Activated CD8-positive, alpha-beta memory T cell treated with anti-CD3 and anti-CD28 coated beads for 1 hour (primary cell): ENCODE results near the gene HSPB9.
"Not testable (repeated sequence)": the region's sequence is repeated elsewhere in the genome, so short reads cannot be mapped to it uniquely, and the experiment has no call there.

Experiments
- DNase-seq, 2 donors: peaks; one replicate each; pipeline ENCODE4 v3.0.0-alpha.2; 2020; ENCODE audit warnings: low read depth in 1 of 2; ENCODE audit errors: extremely low read depth in 1 of 2

Gene HSPB9

DNA sequence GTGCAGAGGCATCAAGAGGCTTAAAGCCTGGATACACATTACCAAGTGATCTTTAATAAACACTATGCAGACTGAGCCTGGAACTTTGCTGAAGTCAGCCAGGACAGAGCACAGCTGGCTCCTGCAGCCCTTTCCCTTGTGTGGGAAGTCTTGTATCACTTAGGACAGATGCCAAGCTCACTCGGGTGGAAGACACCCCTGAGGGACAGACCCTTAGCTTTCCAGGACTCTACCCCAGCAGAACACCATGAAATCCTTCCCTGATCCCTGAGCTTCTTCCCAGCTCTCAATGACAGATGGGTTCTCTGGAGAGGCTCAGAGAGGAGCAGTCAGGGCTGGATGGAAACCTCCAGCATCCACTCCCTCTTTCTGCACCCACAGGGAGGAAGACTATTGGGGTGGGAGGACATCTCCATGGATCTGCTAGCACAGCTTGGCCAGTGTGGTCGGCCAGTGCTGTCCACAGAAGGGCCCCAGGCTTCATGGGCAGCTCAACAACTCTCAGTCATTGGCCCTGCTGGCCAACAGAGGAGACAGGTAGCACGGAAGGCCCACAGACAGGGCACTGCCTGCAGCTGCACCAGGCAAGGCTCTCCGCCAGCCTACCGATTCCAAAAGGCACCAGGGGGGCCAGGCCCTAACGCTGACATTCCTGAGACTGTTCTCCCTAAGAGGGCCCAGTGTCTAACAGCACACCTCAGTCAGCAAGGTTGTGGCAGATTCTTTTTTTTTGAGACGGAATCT is 16.3 kb downstream of the HSPB9 start:
- no peak for DNase-seq

DNA sequence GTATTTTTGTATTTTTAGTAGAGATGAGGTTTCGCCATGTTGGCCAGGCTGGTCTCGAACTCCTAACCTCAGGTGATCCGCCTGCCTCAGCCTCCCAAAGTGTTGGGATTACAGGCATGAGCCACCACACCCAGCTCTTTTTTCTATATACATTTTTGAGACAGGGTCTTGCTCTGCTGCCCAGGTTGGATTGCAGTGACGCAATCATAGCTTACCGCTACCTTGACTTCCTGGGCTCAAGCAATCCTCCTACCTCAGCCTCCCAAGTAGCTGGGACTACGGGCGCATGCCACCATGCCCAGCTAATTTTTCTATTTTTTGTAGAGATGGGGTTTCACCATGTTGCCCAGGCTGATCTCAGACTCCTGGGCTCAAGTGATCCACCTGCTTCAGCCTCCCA is 18.1 kb downstream of the HSPB9 start:
- not testable (repeated sequence) for DNase-seq

DNA sequence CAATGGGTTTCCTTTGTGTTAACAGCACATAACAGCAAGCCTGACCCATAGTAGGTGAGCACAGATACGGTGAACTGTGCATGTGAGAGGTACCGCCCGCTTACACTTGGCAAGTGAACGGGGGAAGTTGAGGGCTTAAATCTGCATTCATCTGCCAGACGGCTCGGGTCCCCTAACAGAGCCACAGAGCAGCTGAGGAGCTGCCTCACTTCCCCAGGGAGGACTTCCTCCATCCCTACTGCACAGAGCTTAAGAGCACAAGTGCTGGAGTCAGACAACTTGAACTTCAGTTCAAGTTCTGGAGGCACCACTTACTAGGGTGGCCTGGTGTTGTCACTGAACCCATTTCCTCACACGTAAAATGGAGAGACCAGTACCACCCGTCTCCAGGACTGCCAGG is 18.8 kb downstream of the HSPB9 start:
- no peak for DNase-seq

DNA sequence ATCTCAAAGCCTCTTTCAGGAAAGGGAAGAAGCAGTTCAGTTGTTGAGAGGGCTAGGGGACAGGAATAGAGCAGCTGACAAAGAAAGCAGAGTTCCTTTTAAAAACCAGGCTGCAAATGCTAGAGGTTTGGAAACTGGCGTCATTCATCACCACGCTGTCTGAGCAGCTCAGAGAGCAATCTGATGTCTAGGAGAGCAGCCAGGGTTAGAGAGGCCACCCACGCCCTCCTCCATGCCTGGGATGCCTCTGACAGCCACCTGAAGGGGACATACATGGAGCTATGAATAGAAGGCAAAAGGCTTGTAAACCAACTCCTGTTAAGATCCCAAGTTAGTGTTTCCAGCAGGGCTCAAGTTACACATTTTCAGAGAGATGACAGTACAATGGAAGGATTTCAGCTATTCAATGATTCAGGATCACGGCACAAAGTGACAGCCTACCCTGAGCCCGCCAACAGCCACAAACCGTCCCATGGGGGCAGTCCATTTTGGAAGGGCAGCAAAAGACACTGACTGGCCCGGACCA is 19.8 kb downstream of the HSPB9 start:
- DNase-seq, result no peak

DNA sequence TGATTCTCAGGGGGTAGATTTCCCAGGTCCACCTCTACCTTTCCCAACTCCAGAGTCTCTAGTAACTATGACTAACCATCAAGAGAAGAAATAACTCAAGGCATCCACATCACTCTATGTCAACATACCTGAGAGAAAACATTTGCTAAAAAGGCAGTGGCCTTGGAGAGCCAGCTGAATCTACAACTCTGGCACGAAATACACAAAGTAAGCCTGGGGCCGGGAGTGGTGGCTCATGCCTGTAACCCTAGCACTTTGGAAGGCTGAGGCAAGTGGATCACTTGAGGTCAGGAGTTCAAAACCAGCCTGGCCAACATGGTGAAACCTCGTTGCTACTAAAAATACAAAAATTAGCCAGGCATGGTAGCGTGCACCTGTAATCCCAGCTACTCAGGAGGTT is 20.5 kb downstream of the HSPB9 start:
- DNase-seq, result not testable (repeated sequence)

DNA sequence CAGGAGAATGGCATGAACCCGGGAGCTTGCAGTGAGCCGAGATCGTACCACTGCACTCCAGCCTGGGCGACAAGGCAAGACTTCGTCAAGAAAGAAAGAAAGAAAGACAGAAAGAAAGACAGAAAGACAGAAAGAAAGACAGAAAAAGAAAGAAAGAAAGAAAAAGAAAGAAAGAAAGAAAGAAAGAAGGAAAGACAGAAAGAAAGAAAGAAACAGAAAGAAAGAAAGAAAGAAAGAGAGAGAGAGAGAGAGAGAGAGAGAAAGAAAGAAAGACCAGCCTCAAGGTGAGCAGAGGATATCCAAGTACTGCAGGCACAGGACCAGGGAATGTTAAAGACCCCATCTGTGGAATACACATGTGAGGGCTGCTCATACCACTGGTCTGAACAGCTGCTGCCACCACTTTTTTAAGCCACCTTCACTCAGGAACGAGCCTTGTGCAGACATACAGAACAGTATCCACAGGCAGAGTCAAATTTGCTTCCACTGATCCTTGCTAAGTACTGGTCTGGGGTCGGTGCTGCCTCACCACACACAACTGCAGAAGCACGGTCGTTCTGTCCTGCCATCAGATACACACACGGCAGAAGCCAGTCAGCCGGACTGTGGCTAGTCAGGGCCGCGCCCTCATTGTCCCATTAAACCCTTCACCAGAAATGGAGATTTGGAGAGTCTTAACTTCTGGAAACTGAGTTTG is 24.5 kb downstream of the HSPB9 start:
- DNase-seq, result no peak

DNA sequence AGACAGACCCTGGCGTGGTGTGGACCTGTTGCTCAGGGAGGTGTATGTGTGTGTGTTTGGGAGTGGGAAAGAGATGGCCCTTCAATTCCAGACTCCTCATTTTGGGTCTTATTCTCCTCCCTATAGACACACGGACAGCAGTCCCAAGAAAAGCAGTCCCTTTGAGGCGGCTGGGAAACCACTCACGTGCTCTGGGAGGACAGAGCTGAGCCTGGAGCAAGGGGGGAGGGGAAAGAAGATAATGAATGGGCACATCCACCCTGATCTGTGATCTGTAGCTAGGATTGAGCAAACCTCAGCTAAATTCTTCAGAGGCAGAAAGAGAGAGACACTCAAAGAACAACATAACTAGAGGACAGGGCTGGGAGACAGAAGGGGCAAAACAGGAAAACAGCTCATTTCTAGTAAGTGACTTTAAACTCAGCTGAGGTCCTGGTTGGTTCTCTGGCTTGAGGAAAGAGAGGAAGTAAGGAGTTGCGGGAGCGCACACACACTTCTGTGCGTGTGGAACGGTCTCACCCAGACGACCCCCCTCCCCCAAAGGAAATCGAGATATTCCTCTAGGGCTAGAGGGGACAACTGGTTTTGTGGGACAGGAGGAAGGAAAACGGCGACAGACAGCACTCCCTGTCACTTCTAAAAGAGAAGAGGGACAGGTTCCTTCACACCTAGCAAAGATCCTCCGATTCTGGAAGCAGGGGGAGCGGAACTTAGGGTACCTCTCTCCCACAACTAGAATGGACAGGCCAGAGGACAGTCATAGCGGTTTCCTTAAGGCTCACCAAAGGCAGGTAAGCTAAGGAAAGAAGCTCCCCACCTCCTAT is 31.5 kb downstream of the HSPB9 start:
- DNase-seq, result no peak

DNA sequence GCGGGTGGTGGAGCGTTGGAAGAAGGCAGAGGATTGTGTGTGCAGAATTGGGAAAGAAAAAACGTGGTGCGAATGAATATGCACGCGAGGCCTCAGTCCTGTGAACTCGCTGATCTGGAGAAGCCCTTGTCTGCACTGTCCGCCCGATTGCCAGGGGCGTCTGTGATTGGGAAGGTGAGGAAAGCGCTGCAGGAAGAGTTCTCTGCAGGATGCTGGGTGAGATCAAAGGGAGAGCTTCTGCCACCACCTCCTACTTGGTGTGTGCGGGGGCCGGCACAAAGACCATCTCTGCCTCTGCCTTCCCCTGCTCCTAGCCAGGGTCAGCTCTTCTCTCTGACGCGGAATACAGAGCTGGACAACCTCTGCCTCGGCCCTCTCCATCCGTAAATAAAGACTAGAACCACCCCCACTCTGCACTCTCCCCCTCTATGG is 33.0 kb downstream of the HSPB9 start:
- no peak for DNase-seq

DNA sequence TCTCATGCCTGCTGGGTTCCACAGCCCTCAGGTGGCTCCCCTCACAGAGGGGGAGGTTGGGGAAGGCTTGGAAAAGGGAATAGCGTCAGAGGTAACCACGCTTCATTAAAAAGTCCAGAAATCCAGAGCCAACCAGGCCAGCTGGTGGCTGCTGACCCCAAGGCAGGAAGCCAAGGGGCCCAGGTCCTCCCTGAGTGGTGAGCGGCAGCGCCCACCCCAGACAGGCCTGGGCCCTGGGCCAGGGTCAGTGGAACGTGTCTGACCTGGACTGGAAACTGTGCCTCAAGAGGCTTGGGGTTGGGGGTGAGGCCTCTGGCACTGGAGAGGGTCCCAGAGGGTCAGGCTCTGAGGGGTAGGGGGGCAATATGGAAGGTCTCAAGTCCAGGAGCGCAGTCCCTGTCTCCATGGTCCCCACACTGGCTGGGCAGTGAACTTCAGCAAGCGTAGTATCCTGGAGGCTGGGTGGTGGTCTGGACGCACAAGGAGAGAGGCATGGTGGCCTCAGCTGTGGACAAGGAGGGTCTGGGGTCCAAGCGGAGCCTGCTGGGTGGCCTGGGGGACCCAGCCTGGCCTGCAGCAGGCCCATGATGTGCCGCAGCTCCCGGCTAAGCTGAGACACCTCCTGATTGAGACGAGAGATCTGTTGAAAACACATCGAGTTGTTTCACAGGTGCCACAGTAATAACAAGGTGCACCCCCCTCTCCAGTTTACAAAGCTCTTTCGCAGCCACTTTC is 37.4 kb downstream of the HSPB9 start:
- DNase-seq, result no peak

DNA sequence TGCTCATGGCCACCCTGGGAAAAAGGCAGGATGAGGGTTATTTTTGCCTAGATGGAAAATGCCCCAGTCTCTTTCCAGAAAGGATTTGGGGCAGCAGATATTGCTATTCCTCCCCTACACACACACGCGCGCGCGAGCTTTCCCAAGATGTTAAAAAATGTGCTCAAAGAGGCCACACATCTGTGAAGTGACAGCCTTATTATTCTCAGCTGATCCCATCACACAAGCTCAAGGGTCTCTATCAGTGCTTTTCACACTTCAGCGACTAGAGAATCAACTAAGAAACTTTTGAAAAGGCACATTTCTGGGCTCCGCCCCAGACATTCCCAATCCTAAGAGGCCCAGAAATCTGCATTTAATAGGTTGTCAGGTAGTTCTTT is 37.9 kb downstream of the HSPB9 start:
- no peak for DNase-seq

DNA sequence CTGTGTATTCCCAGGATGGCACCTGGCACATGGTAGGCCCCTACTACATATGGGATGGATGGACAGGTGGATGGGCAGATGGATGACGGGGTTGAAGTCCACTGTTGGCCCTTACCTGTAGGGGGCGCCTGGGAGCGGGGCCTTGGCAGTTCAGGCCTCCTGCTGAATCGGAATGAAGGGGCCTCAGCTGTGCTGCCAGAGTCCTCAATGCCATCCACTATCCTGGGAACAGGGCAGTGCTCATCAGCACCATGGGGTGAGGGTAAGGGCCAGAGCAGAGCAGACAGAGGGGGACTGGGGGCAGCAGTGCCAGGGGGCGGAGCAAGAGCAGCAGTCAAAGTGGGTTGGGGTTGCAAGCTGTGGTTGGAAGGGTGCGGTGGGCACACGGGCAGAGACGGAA is 40.5 kb downstream of the HSPB9 start:
- no peak for DNase-seq

DNA sequence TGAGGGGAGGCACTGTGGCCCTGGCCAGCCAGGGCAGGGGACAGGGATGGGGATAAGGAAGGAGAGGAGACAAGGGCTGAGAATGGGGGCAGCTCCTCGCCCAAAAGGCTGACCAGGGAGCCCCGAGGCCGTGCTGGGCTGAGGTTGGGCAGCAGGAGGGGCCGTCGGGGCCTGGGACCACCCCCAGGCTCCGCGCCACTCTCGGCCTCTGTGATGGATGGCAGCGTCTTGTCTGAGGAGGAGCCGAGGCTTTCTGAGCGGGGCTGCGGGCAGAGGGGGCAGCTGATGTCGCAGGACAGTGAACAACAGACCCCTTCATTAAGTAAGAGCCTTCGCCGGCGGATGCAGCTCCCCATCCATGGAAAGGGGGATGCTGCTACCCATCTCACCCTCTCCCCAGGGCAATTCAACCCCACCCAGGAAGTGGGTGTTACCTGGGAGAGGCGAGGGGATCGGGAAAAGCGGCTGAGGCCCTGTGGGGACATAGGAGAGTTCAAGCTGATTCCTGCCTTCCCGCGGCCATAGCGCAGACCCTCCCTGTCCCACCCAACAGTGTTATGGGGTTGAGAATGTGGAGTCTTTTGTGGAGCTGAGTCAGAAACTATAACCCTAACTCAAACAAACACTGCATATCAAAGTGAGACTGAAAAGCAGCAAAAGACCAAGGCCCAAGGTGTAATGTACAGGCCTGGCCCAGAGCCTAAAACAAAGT is 41.2 kb downstream of the HSPB9 start:
- no peak for DNase-seq

DNA sequence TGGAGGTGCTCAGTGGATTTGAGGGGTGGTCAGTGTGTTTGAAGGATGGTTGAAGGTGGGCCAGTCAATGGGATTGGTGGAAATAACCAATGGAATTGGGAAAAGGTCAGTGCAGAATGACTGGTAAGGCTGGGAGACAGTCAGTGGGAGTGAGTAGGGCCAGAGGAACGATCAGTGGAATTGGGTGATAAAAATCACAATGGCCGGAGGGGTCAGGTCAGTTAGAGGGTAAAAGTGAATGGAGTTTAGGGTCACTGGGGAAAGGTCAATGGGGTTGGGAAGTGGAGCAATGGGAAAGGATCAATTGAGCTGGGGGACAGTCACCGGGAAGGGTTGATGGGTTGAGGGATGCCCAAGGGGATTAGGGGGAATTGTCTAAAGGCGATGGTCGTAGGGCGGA is 43.1 kb downstream of the HSPB9 start:
- no peak for DNase-seq

DNA sequence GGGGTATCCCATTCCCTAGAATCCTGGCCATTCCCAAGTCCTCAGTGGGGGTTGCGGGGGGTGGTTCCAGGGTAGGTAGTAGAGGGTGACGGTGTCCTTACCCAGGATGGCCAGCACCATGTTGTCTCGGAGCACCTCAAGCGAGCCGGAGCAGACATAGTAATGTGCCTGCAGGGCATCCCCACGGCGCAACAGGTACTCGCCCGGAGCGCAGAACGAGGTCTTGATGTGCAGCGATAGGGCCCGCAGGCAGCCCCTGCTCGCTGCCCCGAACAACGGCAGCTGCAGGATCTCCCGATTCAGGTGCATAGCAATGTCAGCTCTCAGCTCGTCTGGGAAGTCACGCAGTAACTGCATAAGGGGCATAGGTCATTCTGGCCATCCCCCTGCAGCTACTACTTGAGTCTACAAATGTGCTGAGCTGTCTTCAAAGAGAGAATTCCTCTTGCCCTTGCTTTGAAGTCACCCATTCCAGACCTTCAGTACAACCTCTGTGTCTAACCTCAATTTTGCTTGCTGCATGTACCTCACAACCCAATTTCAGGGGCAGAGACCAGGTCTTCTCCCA is 43.7 kb downstream of the HSPB9 start:
- no peak for DNase-seq

DNA sequence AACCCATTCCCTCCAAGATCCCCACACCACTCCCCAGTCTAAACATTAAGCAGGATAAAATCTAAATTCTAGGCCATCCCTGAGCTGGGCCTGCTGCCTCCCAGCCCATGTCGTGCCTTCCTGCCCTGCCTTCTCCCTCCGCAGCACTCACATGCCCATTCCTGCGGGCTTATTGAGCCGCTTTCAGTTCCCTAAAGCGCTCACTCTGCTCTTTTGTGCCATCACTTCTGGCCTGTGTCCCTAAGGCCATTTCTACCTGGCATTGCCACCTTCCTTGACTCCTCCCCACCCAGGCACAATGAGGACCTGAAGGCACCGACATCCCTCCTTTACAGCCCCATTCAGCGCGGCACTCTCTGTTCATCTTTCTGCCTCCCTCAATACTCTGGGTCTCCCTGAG is 45.2 kb downstream of the HSPB9 start:
- no peak for DNase-seq

DNA sequence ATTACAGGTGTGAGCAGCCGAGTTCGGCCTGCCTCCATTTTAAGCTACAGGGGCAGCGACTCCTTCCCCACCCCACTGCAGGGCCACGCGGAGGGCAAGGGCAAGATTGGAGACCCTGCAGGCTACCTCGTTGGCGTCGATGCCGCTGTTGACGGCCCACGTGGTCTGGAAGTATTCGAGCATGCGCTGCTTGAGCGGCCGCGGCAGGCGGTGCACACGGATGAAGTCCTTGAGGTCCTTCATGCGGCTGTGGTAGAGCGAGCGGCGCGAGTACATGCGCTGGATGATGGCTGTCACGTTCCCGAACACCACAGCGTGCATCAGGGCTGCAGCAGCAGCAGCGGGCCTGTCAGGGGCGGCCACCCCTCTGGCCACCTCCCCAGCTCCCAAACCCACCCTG is 46.7 kb downstream of the HSPB9 start:
- no peak for DNase-seq

DNA sequence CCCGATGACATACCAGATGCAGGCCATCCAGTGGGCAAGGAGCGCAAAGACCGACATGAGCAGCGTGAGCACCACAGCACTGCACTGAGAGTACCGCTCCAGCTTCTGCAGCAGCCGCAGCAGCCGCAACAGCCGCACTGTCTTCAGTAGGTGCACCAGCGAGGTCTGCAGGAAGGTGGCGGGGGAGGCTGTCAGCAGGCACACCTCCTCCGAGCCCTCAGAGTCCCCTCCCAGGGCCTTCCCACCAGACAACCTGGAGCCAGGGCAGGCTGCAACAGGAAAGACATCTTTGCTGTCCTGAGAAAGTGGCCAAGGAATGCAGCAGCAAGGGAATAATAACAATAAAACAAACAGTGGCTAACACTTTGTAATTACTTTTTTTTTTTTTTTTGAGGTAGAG is 49.2 kb downstream of the HSPB9 start:
- no peak for DNase-seq
